Fibroblast of villous mesenchyme (primary cell): ENCODE results near the gene SAMD13. TPM values are rescaled to one million over a fixed set of nuclear protein-coding genes. Genes with fewer than 3 reads are reported as not detected.
A peak's percentile ranks its signal among the peaks of the same experiment; 100 is the strongest.
"Not testable (repeated sequence)": the region's sequence is repeated elsewhere in the genome, so short reads cannot be mapped to it uniquely, and the experiment has no call there.

Experiments used
- DNase-seq: peaks from one replicate; pipeline ENCODE4 v3.0.0-alpha.2; 2010; ENCODE audit warnings: low read depth
- H3K4me3 ChIP-seq: 2 replicates; pipeline ENCODE4 v1.5.1; 2011; ENCODE audit warnings: low read depth, mild to moderate bottlenecking, low read length
- CTCF ChIP-seq: IDR thresholded peaks from 2 replicates; pipeline ENCODE4 v1.5.1; 2012; ENCODE audit warnings: low read depth, mild to moderate bottlenecking, low read length; ENCODE audit not compliant: insufficient read depth
- total RNA-seq: library from RNA; depleted of rRNA; stranded (reverse); fragments of >200 nt; gene quantifications from 2 replicates; pipeline ENCODE4 v1.2.3, GENCODE V29; 2012

The SAMD13 gene
- total RNA-seq, 1 donor = under 0.01 TPM

- DNase-seq = no peak
- no peak for TF ChIP-seq CTCF
- H3K4me3 ChIP-seq = no peak overlapping the region
Measured at GRCh38 chr1:84280912-84281311, 20.6 kb upstream of the SAMD13 start.

- DNase-seq = no peak
- no peak overlapping the region for H3K4me3 ChIP-seq
Measured at GRCh38 chr1:84282780-84283333, 18.7 kb upstream of the SAMD13 start.

GRCh38 chr1:84283381-84283780 lies 18.1 kb upstream of the SAMD13 start:
- H3K4me3 ChIP-seq = no peak overlapping the region
- DNase-seq = no peak
- no peak for TF ChIP-seq CTCF

More at GRCh38 chr1:84282780-84283333, 18.7 kb upstream of the SAMD13 start:
- TF ChIP-seq CTCF = no peak

GRCh38 chr1:84286071-84286470 lies 15.4 kb upstream of the SAMD13 start:
- DNase-seq = peak; percentile 24
- H3K4me3 ChIP-seq = no peak overlapping the region
- no peak for TF ChIP-seq CTCF

GRCh38 chr1:84287389-84287788 lies 14.1 kb upstream of the SAMD13 start:
- not testable (repeated sequence) for H3K4me3 ChIP-seq, DNase-seq

GRCh38 chr1:84289169-84289785 lies 12.2 kb upstream of the SAMD13 start:
- TF ChIP-seq CTCF = no peak
- H3K4me3 ChIP-seq = no peak overlapping the region
- no peak for DNase-seq

GRCh38 chr1:84291882-84292655 lies 9.4 kb upstream of the SAMD13 start:
- TF ChIP-seq CTCF = no peak
- no peak overlapping the region for H3K4me3 ChIP-seq
- DNase-seq = no peak
